Brain microvascular endothelial cell (primary cell): Measurements from ENCODE around the gene EYS.
A peak's percentile ranks its signal among the peaks of the same experiment; 100 is the strongest.
"Not testable (repeated sequence)": the region's sequence is repeated elsewhere in the genome, so short reads cannot be mapped to it uniquely, and the experiment has no call there.

Experiments used
- DNase-seq: peaks from one replicate; pipeline ENCODE4 v3.0.0-alpha.2; 2020
- H3K27ac ChIP-seq: fragments of 250-450 bp; sonication (Bioruptor Pico); 2 replicates; pipeline ENCODE4 v1.5.1; 2020; ENCODE audit warnings: mild to moderate bottlenecking, moderate library complexity
- H3K27me3 ChIP-seq: fragments of 250-450 bp; sonication (Bioruptor Pico); replicated peaks from 2 replicates; pipeline ENCODE4 v1.5.1; 2020; ENCODE audit warnings: mild to moderate bottlenecking
- H3K36me3 ChIP-seq: fragments of 250-450 bp; sonication (Bioruptor Pico); replicated peaks from 2 replicates; pipeline ENCODE4 v1.5.1; 2020; ENCODE audit warnings: mild to moderate bottlenecking
- H3K4me3 ChIP-seq: 2 replicates; pipeline ENCODE4 v1.5.1; 2011; ENCODE audit warnings: low read depth, mild to moderate bottlenecking, control low read depth, low read length, moderate library complexity
- in situ Hi-C: cut with HindIII; loops from 2 replicates; pipeline ENCODE4 v1.10.0; 2017; ENCODE audit warnings: low sequenced_read_pairs, low pct_ligation_motif_present
- TF ChIP-seq, protein P1 (sequence below): IDR thresholded peaks from 2 replicates; pipeline ENCODE4 v1.5.1; 2011; ENCODE audit warnings: low read depth, mild to moderate bottlenecking, moderate library complexity, low read length, control low read depth, inconsistent platforms; ENCODE audit errors: missing control alignments

The EYS gene

DNA sequence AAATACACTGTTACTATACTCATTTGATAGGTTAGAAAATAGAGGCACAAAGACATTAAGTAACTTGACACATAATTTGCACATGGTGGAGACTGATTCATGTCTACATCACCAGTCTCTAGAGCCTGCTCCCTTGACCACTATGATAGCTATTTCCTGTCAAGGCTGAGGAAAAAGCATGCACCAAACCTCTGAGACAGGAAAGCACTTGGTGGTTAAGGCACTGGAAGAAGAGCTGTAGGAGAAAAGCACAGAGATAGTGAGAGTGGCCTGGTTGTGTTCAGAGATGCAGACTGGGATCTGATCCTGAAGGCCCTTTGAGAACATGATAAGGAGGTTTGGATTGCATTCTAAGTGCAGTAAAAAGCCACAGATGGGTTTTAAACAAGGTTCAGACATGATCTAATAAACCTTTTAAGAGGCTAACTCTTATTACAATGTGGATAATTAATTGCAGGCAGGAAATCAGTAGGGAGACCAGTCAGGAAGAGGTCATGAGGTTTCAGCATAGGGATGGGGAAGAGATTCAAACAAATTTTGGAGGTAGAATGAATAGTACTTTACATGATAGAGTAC, 1902.6 kb downstream of the EYS start:
- Histone ChIP-seq H3K27me3 (no peaks in the 10 kb centered on the region), H3K36me3 (no peaks in the 10 kb centered on the region), H3K4me3 (no peak overlapping the region), H3K27ac (peak overlapping the region; percentile 88)
- in situ Hi-C loops: no loop called here
- peak; percentile 90 for DNase-seq
- TF ChIP-seq, protein P1, sequence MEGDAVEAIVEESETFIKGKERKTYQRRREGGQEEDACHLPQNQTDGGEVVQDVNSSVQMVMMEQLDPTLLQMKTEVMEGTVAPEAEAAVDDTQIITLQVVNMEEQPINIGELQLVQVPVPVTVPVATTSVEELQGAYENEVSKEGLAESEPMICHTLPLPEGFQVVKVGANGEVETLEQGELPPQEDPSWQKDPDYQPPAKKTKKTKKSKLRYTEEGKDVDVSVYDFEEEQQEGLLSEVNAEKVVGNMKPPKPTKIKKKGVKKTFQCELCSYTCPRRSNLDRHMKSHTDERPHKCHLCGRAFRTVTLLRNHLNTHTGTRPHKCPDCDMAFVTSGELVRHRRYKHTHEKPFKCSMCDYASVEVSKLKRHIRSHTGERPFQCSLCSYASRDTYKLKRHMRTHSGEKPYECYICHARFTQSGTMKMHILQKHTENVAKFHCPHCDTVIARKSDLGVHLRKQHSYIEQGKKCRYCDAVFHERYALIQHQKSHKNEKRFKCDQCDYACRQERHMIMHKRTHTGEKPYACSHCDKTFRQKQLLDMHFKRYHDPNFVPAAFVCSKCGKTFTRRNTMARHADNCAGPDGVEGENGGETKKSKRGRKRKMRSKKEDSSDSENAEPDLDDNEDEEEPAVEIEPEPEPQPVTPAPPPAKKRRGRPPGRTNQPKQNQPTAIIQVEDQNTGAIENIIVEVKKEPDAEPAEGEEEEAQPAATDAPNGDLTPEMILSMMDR: no peak

DNA sequence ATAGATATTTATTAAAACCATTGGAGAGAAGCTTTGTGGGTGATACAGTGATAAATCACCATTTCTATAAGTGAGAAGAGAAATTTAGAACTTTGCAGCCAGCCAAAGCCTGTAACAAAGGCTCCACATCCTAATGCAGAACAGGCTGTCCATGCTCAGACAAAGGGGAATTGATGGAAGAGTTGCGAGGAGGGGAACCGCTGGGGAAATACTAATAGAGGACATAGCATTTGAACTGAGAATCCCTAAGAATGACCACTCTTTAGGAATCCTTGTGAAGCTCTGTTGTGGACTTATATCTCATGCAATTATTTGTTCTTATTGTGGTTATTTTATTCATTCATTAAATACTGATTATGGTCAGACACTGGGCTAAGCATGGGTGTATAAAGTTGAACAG, 1903.7 kb downstream of the EYS start:
- no peak for DNase-seq
- Histone ChIP-seq H3K4me3 (no peak overlapping the region), H3K36me3 (no peaks in the 10 kb centered on the region), H3K27ac (no peak overlapping the region), H3K27me3 (no peaks in the 10 kb centered on the region)
- TF ChIP-seq, protein P1: no peak
- in situ Hi-C loops: no loop called here

DNA sequence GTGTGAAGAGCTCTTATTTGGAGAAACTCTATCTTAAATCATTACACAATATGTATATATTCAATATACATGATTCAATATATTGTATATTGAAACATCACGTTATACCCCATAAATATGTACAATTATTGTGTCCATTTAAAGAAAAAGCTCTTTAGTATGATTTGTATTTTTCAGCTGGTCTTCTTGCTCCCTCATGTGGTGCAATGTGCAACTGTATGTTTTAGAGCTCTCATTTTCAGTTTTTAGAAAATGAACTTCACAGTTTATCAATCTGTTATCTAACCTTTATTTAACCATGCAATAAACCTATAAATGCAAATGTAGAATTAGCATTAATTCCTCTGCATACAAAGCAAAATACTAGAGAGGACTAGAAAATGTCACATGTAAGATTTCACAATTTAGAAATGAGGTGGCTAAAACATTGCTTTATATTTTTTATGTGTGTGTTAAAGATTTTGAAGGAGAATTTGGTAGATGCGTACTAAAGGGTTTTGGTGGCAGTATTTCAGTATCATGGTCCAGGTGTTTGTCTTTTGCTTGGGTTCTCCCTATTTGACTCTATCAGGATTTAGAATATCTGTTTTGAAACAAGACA, 1904.3 kb downstream of the EYS start:
- in situ Hi-C loops: no loop called here
- TF ChIP-seq, protein P1: peak; percentile 65
- Histone ChIP-seq H3K36me3 (no peaks in the 10 kb centered on the region), H3K4me3 (no peak overlapping the region), H3K27me3 (no peaks in the 10 kb centered on the region), H3K27ac (no peak overlapping the region)
- DNase-seq: peak; percentile 39

DNA sequence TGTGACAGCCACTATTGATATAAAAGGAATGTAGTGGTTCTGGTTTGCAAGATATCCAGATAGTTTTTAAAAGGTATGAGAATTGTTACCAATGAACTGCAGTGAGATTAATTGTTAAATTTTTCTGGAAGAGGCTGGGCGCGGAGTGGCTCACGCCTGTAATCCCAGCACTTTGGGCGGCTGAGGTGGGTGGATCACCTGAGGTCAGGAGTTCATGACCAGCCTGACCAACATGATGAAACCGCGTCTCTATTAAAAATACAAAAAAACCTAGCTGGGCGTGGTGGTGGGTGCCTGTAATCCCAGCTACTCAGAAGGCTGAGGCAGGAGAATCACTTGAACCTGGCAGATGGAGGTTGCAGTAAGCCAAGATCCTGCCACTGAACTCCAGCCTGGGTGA, 1906.6 kb downstream of the EYS start:
- H3K27ac ChIP-seq, H3K4me3 ChIP-seq, in situ Hi-C loops: not testable (repeated sequence)

DNA sequence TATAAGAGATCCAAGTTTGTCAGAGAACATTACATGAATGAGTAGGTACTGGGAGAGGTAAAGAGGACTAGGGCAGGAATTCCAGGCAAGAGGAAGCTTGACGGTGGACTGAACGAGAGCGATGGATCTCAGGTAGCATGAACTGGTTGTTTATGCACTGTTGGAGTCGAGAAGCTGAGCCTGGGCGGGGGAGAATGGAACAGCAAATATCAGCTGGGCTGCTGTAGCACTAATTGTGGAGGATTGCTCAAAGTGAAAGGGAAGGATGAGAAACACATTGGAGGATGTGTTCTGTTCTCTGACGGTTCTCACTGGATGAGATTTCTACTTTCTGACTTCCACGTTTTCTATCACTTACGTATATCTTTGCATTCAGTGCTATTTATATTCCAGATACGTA, 1907.2 kb downstream of the EYS start:
- H3K27ac ChIP-seq: no peak overlapping the region
- H3K4me3 ChIP-seq: no peak overlapping the region
- H3K36me3 ChIP-seq: no peaks in the 10 kb centered on the region
- TF ChIP-seq, protein P1: no peak
- in situ Hi-C loops: no loop called here
- DNase-seq: no peak
- H3K27me3 ChIP-seq: no peaks in the 10 kb centered on the region

More for the DNA sequence above, 1906.6 kb downstream of the EYS start:
- not testable (repeated sequence) for DNase-seq, H3K36me3 ChIP-seq, H3K27me3 ChIP-seq

DNA sequence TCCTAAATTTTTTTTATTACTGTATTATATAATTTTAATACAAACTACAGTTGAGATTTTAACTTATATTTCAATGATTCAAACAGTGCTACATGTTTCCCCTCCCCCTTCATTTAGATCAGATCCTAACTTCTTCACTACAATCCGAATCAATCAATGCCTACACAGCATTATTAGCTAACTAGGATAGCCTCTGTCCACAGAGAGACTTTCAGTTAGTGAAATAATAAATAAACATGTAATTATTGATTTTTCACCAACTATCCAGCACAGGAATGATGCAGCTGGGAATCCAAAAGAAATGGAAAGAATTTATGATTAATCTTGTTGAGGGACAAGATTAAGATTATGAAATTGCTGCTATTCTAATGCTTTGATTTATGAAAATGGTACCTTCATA, 1907.7 kb downstream of the EYS start:
- H3K4me3 ChIP-seq: no peak overlapping the region
- DNase-seq: no peak
- H3K36me3 ChIP-seq: no peaks in the 10 kb centered on the region
- in situ Hi-C loops: no loop called here
- H3K27me3 ChIP-seq: no peaks in the 10 kb centered on the region
- TF ChIP-seq, protein P1: no peak
- H3K27ac ChIP-seq: no peak overlapping the region
